ENCODE measurements around the gene CEP112.

GRCh38 chr17:65657251-65657828, 534.6 kb downstream of the CEP112 start:
- TF ChIP-seq POLR2AphosphoS5 (IDR thresholded peaks at IDR 0.05; ENCODE audit: low read depth, low read length) (no peak), POLR2A (IDR thresholded peaks at IDR 0.05; ENCODE audit: low read depth, low read length) (no peak)

Measured in GM12891 (cell line).